ENCODE data around the gene LHB.
"Not testable (repeated sequence)": the region's sequence is repeated elsewhere in the genome, so short reads cannot be mapped to it uniquely, and the experiment has no call there.

LHB gene

GRCh38 chr19:49017041-49017665, at the start of gene LHB:
Gene LHB (minus strand): TSS chr19:49017091. CDS start chr19:49017081, 10 bp downstream.
- no peak for DNase-seq

- no peak for DNase-seq
These were observed 49.1 kb upstream of the LHB start for GRCh38 chr19:49065905-49066512.

- DNase-seq = peak; percentile 28
These were observed 48.1 kb upstream of the LHB start, which contains the start of gene NTF4 for GRCh38 chr19:49064768-49065611. Gene NTF4 (minus strand): TSS chr19:49064818. CDS start chr19:49061997, 2,821 bp downstream.

DNA sequence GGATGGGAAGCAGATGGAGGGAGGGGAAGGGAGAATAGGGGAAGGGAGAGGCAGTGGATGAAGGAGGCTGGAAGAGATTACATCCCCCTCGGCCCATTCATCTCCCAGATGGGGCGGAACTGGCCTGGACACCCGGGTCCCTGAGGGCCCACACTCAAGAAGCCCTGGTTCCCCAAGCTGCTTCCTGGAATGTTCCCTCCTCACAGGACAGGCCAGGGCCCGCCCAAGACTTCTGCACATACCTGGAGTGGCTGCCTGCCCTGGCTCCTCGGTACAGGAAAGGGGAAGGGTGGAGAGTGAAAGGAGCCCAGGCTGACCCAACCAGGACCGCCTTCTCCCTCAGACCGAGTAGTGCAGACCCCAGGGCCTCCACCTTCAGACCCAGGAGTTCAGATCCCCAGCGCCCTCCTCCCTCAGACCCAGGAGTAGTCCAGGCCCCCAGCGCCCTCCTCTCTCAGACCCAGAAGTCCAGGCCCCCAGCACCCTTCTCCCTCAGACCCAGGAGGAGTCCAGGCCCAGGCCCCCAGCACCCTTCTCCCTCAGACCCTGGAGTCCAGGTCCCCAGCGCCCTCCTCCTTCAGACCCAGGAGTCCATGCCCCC, 47.2 kb upstream of the LHB start:
- DNase-seq = peak; percentile 6

- no peak for DNase-seq
These were observed 44.6 kb upstream of the LHB start for GRCh38 chr19:49061445-49061844.

- DNase-seq = no peak
These were observed 44.1 kb upstream of the LHB start for GRCh38 chr19:49061000-49061399.

- DNase-seq = no peak
These were observed 42.2 kb upstream of the LHB start for GRCh38 chr19:49059053-49059452.

DNA sequence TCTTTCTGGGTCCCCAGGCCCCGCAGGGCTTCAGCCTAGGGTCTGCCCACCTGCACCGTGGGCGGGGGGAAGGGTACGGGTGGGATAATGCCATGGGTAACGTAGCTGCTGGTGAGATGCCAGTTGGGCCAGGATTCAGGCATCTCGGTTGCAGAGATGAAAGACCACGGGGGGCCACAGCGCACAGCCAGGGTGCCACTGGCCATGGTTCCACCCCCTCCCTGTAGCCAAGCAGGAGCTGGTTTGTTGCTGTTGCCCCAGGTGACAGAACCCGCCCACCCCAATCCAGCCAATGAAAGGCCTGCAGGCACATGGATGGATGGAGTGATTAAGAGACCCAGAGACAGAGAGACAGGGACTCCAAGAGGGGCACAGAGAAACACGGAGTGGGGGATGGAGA, 41.7 kb upstream of the LHB start:
- DNase-seq = no peak

GRCh38 chr19:49057636-49058234, 40.8 kb upstream of the LHB start, which contains the start of gene CGB7:
Gene CGB7 (minus strand): TSS chr19:49057749. CDS start chr19:49055375, 2,374 bp downstream.
- DNase-seq = no peak

DNA sequence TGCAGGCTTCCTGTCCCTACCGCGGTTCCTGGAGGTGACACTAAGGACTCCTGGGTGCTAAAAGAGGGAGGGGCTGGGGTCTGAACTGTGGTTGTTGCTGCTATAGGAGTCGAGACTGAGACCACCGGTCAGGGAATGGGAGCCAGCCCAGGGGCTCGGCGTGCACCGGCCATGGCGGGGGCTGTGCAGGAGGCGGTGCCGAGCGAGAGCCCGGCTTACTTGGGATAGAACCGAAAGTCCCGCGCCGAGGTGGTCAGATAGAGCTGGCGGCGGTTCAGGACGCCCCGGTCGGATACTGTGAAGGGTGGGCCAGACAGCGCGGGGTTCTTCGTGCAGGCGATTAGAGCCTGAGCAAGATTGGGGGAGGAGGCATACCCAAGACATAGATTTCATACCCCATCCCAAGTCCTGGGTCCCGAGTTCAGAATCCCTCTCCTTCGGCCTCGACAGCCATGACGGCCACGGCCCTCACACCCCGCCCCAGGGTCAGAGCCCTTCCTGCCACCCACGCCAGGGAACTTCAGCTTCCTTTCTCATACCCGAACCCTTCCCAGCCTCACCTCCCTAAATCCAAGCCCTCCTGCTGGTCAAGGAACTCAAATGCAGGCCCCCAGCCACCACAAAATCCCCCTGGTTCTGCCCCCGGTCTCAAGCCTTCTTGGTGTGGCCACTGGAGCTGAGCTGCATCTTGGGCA, 40.2 kb upstream of the LHB start:
- not testable (repeated sequence) for DNase-seq

DNA sequence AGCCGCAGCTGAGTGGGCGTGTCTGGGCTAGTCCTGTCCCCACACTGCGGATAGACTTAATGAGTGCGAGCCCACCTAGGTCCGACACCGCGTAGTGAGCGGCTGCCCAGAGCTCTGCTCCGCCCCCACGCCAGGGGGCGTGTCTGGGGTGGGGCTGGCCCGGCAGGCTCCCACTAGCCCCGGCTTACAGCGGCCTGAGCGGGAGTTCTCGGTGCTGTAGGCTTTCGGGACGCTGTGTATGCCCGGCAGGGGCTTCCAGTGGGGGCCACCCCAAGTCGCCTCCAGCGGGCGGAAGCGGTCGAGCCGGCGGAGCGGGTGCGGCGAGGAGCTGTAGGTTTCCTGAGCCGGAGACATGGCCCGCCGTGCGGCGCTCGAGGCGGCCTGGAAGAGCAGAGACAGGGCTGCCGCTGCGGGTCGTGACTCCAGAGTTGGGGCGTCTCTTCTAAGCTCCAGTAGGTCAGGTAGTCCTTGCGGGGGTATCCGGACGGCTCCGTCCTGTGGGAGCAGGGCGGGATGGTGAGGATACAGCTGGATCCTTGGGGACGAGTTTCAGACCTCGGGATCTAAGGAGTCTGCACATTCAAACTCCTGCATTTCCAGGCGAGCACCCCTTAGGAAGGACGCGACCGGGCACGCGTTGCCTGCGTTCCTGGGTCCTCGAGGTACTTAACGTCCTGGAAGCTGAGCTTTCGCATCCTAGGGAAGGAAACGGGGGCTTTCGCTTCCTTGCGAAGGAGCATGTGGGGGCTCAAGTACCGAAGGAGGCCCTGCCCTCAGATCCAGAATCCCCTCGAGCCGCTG, 39.4 kb upstream of the LHB start:
- DNase-seq = peak; percentile 28

DNA sequence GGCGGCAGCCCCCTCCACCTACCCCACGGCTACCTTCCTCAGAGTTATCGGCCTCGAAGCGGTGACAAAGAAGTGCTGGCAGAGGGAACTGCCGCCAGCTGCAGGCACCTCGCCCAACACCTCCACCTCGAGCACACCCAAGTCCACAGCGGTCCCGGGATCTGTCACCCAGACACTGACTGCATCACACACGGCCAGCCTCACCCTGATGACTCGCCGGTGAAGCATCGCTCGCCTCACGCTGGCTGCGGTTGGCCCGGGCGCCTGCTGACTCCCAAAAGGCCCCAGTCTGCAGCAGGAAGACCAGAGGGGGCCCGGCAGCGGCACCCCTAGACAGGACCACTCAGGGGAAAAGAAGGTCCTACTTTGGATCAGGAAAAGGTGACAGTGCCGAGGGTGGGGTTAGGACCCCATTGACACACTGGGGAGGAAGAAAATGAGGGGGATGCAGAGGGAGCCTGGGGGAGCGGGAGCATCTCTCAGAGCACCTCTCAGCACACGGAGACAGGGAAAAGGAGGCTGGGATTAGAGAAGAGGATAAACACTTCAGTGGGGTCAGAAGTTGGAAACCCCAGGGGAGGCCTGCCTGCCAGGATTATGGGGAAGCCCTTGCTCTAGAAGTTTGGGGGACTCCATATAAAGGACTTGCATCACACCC, 33.6 kb upstream of the LHB start:
- not testable (repeated sequence) for DNase-seq

DNA sequence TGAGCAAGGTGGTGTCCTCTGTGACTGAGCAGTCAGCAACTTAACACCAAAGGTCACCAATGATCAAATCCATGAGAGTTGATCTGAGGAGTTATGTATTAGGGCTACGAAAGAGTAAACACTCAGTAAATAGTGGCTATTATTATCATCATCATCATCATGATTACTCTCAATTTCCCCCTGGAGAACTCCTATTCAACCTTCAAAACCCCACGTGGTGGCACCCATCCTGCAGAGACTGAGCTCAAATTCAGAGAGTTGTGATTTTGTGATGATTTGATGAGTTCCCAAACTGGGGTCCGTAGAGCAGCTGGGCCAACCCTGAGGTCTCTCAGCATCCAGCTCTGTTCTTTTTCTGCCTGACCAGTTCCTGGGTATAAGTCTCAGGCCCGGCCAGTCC, 32.9 kb upstream of the LHB start:
- not testable (repeated sequence) for DNase-seq

DNA sequence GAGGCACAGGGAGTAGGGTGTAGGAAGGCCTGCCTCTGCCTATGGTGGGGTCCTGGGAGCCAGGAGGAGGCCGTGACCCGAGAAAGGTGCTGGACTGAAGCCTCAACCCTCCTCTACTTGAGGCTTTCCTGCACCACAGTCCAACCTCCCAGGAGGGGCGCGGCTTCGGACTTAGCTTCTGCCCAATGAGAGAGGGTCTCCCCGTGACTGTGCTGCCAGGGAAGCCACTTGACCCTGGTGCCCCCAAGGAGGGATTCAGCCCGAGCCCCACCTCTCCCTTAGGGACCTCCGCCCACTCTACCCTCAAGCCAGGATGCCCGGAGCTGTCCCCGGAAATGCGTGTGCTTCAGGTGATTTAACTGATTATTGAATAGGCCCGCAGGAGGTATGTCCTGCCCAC, 32.1 kb upstream of the LHB start, which contains the start of gene CGB8:
CGB8 (minus strand) TSS at position 101 of the 400 bp plus-strand sequence. CDS start 372 bp downstream, outside the sequence.
- DNase-seq = not testable (repeated sequence)

GRCh38 chr19:49043548-49043947, 26.7 kb upstream of the LHB start, which contains the start of gene CGB5:
Gene CGB5 (plus strand): TSS chr19:49043848. CDS start chr19:49044210, 362 bp downstream.
- DNase-seq = not testable (repeated sequence)

DNA sequence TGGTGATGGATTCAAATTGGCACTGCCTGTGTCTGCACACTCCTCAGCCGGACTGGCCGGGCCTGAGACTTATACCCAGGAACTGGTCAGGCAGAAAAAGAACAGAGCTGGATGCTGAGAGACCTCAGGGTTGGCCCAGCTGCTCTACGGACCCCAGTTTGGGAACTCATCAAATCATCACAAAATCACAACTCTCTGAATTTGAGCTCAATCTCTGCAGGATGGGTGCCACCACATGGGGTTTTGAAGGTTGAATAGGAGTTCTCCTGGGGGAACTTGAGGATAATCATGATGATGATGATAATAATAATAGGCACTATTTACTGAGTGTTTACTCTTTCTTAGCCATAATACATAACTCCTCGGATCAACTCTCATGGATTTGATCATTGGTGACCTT, 25.8 kb upstream of the LHB start:
- not testable (repeated sequence) for DNase-seq

DNA sequence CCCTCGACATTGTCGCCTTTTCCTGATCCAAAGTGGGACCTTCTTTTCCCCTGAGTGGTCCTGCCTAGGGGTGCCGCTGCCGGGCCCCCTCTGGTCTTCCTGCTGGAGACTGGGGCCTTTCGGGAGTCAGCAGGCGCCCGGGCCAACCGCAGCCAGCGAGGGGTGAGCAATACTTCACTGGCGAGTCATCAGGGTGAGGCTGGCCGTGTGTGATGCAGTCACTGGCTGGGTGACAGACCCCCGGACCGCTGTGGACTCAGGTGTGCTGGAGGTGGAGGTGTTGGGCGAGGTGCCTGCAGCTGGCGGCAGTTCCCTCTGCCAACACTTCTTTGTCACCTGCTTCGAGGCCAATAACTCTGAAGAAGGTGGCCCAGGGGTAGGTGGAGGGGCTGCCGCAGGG, 25.3 kb upstream of the LHB start:
- no peak for DNase-seq

GRCh38 chr19:49039736-49040135, 22.8 kb upstream of the LHB start:
- DNase-seq = not testable (repeated sequence)

GRCh38 chr19:49038557-49039276, 21.8 kb upstream of the LHB start:
- not testable (repeated sequence) for DNase-seq

DNA sequence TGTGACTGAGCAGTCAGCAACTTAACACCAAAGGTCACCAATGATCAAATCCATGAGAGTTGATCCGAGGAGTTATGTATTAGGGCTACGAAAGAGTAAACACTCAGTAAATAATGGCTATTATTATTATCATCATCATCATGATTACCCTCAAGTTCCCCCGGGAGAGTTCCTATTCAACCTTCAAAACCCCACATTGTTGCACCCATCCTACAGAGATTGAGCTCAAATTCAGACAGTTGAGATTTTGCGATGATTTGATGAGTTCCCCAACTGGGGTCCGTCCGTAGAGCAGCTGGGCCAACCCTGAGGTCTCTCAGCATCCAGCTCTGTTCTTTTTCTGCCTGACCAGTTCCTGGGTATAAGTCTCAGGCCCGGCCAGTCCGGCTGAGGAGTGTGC, 21.2 kb upstream of the LHB start:
- DNase-seq = not testable (repeated sequence)
